HepG2 (cell line): ENCODE results near the gene EI24. TPM values are rescaled to one million over a fixed set of nuclear protein-coding genes. Genes with fewer than 3 reads are reported as not detected.
"Not testable (repeated sequence)": the region's sequence is repeated elsewhere in the genome, so short reads cannot be mapped to it uniquely, and the experiment has no call there.

Experiments used
- ATAC-seq: fragments of 200-7000 bp; cut with Tn5 transposase; 3 replicates; pipeline ENCODE4 v1.9.1; 2020; ENCODE audit warnings: mild to moderate bottlenecking, moderate library complexity
- BruUV-seq: library from RNA; stranded (reverse); fragments of 400-500 nt; replicated peaks from 2 replicates; lab custom pipeline; 2021; lab: Mats Ljungman, UMichigan
- CTCF ChIA-PET: fragments of 300-600 bp; formaldehyde crosslinking; extraction: SDS; loops from one replicate; lab custom pipeline; 2021; ENCODE audit warnings: low total read pairs, inconsistent platforms, low intra/inter-chr PET ratio; lab: Yijun Ruan, JAX
- POLR2A ChIA-PET: fragments of 350-600 bp; sonication (Branson Sonifier 250); formaldehyde crosslinking; loops from one replicate; lab custom pipeline; 2020; ENCODE audit warnings: antibody characterized with exemption, inconsistent platforms; lab: Yijun Ruan, JAX
- DNase-seq: peaks from one replicate; pipeline ENCODE4 v3.0.0-alpha.2; 2015; ENCODE audit warnings: low spot score
- FAIRE-seq: peaks from 3 replicates; lab custom pipeline; 2011; peaks lifted over from hg19 to GRCh38; lab: Jason Lieb, UNC
- H2AFZ ChIP-seq: one replicate; pipeline ENCODE4 v1.6.1; 2011; ENCODE audit warnings: low read length, inconsistent platforms
- H3K27ac ChIP-seq: fragments of 300-600 bp; 3 replicates; pipeline ENCODE4 v1.8.0; 2011; ENCODE audit warnings: mixed run types, mild to moderate bottlenecking, mixed read lengths, low read length, inconsistent platforms; ENCODE audit not compliant: insufficient read depth; ENCODE audit errors: extremely low read length
- H3K27me3 ChIP-seq, 2 experiments: fragments of 200-600 bp in 1 of 2; 2 replicates in 1 of 2; 3 replicates in 1 of 2; pipeline versions ENCODE4 v1.6.0 to v1.8.0; 2011; ENCODE audit warnings: low read length in 2 of 2, mild to moderate bottlenecking in 2 of 2, moderate library complexity in 2 of 2, inconsistent platforms in 1 of 2; ENCODE audit not compliant: insufficient read depth in 2 of 2, control insufficient read depth in 1 of 2
- H3K36me3 ChIP-seq, 2 experiments: fragments of 200-600 bp in 1 of 2; replicated peaks in 1 of 2; 2 replicates in 1 of 2; 3 replicates in 1 of 2; pipeline versions ENCODE4 v1.5.1 to v1.8.0; 2011; ENCODE audit warnings: low read length in 2 of 2, inconsistent platforms in 1 of 2; ENCODE audit not compliant: insufficient read depth in 2 of 2, control insufficient read depth in 1 of 2
- H3K4me1 ChIP-seq: 2 replicates; pipeline ENCODE4 v1.5.1; 2012; ENCODE audit warnings: low read length, inconsistent platforms; ENCODE audit not compliant: insufficient read depth
- H3K4me2 ChIP-seq: 2 replicates; pipeline ENCODE4 v1.6.0; 2011; ENCODE audit warnings: low read depth, low read length, inconsistent platforms
- H3K4me3 ChIP-seq, 3 experiments: fragments of 200-600 bp in 1 of 3; sonication (generic), shearing (Covaris generic) in 1 of 3; replicated peaks in 1 of 3; 2 replicates each; pipeline ENCODE4 v1.5.1; 2011 to 2016; ENCODE audit warnings: low read length in 3 of 3, inconsistent platforms in 2 of 3, low read depth in 2 of 3, mild to moderate bottlenecking in 2 of 3, control low read depth in 1 of 3, mixed read lengths in 1 of 3; ENCODE audit not compliant: insufficient read depth in 1 of 3
- H3K79me2 ChIP-seq: one replicate; pipeline ENCODE4 v1.6.1; 2011; ENCODE audit warnings: low read length, inconsistent platforms; ENCODE audit not compliant: insufficient read depth
- H3K9ac ChIP-seq: 2 replicates; pipeline ENCODE4 v1.6.0; 2011; ENCODE audit warnings: mild to moderate bottlenecking, low read depth, low read length, inconsistent platforms; ENCODE audit not compliant: insufficient read depth
- H3K9me3 ChIP-seq: 2 replicates; pipeline ENCODE4 v1.5.1; 2012; ENCODE audit warnings: mild to moderate bottlenecking, low read length
- H4K20me1 ChIP-seq: 2 replicates; pipeline ENCODE4 v1.6.0; 2011; ENCODE audit warnings: inconsistent platforms, mild to moderate bottlenecking, low read length, moderate library complexity; ENCODE audit not compliant: insufficient read depth
- FOXA1 ChIP-seq, 2 experiments: fragments of 450-650 bp in 1 of 2; sonication (generic) in 1 of 2; formaldehyde crosslinking in 1 of 2; IDR thresholded peaks; 2 replicates each; pipeline versions ENCODE4 v1.4.0 to v1.6.1; 2016 to 2020; ENCODE audit warnings: missing genetic modification reagents in 1 of 2
- ZNF280B ChIP-seq: sonication (generic); formaldehyde crosslinking; IDR thresholded peaks from 2 replicates; pipeline ENCODE4 v1.5.0; 2020; ENCODE audit warnings: missing genetic modification reagents, mild to moderate bottlenecking, borderline replicate concordance
- ZNF281 ChIP-seq: sonication (generic); formaldehyde crosslinking; IDR thresholded peaks from 2 replicates; pipeline ENCODE4 v1.4.0; 2020; ENCODE audit warnings: missing genetic modification reagents, borderline replicate concordance
- WGBS: methylation state at CpG from one replicate; pipeline ENCODE4 v1.1.6; 2017; ENCODE audit warnings: low lambda C conversion rate; 5-methylcytosine and 5-hydroxymethylcytosine counted together
- in situ Hi-C: cut with HindIII; loops from 2 replicates; pipeline ENCODE4 v1.10.0; 2017; ENCODE audit warnings: low pct_unique_long_range_greater_than_20kb; ENCODE audit not compliant: extremely low pct_ligation_motif_present
- intact Hi-C: fragments of 100-400 bp; cut with micrococcal nuclease; formaldehyde crosslinking; loops from one replicate; pipeline ENCODE4 v1.10.0; 2022; ENCODE audit not compliant: unreplicated experiment
- polyA plus RNA-seq, 8 experiments: library from polyadenylated mRNA; depleted of rRNA in 3 of 8; stranded (reverse) in 7 of 8; unstranded in 1 of 8; fragments of >200 nt; fragmentation: Illumina TruSeq in 4 of 8; extraction: Trizol in 4 of 8; gene quantifications; 2 replicates each; pipeline versions ENCODE4 v1.2.1 to v1.2.3, GENCODE V29; 2011 to 2016; ENCODE audit warnings: low read depth in 4 of 8, missing spikeins in 1 of 8, mixed read lengths in 1 of 8; ENCODE audit not compliant: insufficient read depth in 1 of 8
- total RNA-seq, 5 experiments: library from RNA; depleted of rRNA; stranded (reverse); fragments of >200 nt; fragmentation: Illumina TruSeq; extraction: Trizol; gene quantifications; 2 replicates each; pipeline ENCODE4 v1.2.3, GENCODE V29; 2016; ENCODE audit warnings: low read depth in 1 of 5

The EI24 gene
- total and polyA plus RNA-seq, 2 of the 13 experiments (the other 11 are each of a cell fraction or from before 2014, with no cell fraction given) = 84.7 to 126 TPM

GRCh38 chr11:125535585-125535984, 33.7 kb upstream of the EI24 start (continued):
- TF ChIP-seq ZNF280B (CRISPR knock-in tag) = no peak
- TF ChIP-seq, all 625 proteins: peak for 0

GRCh38 chr11:125536834-125537233, 32.4 kb upstream of the EI24 start:
- BruUV-seq; H3K9me3 ChIP-seq; H3K27me3 ChIP-seq; FAIRE-seq; DNase-seq; H3K4me2 ChIP-seq; H3K9ac ChIP-seq; intact Hi-C loops; H3K27ac ChIP-seq; H2AFZ ChIP-seq; in situ Hi-C loops; POLR2A ChIA-PET; CTCF ChIA-PET; H4K20me1 ChIP-seq; H3K4me3 ChIP-seq; ATAC-seq; H3K36me3 ChIP-seq; H3K4me1 ChIP-seq; H3K79me2 ChIP-seq; TF ChIP-seq FOXA1 (IDR thresholded peaks at IDR 0.05): not testable (repeated sequence)
- TF ChIP-seq FOXA1 (CRISPR knock-in tag; IDR thresholded peaks at IDR 0.05) = peak; percentile 12; the same call in 1 of the 2 replicates
- peak; percentile 28; the same call in 1 of the 2 replicates for TF ChIP-seq ZNF281 (CRISPR knock-in tag)
- no CpG with 5 or more reads among the region's 19 CpGs for WGBS
